Measurements from ENCODE around the gene EGFLAM.
"Not testable (repeated sequence)": the region's sequence is repeated elsewhere in the genome, so short reads cannot be mapped to it uniquely, and the experiment has no call there.

Gene EGFLAM

DNA sequence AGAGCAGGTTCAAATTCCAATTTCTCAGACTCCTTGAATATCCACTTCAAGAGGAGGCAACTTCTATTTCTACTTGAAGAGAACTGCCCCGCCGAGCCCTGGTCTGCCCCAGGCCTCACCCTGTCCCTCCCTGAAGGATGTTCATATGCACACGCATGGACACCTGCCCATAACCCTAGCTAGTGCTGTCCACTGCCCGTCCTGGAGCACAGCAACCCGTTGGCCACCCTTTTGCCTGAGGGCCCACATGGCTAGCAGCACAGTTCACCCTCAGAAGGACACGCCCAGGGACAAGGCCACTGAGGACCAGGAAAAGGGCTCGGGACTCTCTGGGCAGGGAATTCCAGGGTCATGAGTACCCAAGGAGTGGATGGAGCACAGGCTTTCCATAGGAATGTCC, 63.6 kb downstream of the EGFLAM start:
- Histone ChIP-seq H3K9me3 (ENCODE audit: low read depth, low read length) (no peaks in the 10 kb centered on the region), H3K9ac (ENCODE audit: insufficient read length) (no peak overlapping the region), H3K4me3 (no peak overlapping the region), H3K36me3 (ENCODE audit: insufficient read depth, low read length) (no peaks in the 10 kb centered on the region), H3K27ac (no peak overlapping the region)
- TF ChIP-seq FOXP2 (optimal IDR thresholded peaks at IDR 0.05; ENCODE audit: control extremely low read depth, extremely low read length, insufficient read depth) (no peak), POLR2AphosphoS5 (IDR thresholded peaks at IDR 0.05; ENCODE audit: borderline replicate concordance, low read depth, low read length) (no peak), EZH2 (IDR thresholded peaks at IDR 0.05) (no peak)
- DNase-seq (ENCODE audit: low read depth, low spot score) = no peak

DNA sequence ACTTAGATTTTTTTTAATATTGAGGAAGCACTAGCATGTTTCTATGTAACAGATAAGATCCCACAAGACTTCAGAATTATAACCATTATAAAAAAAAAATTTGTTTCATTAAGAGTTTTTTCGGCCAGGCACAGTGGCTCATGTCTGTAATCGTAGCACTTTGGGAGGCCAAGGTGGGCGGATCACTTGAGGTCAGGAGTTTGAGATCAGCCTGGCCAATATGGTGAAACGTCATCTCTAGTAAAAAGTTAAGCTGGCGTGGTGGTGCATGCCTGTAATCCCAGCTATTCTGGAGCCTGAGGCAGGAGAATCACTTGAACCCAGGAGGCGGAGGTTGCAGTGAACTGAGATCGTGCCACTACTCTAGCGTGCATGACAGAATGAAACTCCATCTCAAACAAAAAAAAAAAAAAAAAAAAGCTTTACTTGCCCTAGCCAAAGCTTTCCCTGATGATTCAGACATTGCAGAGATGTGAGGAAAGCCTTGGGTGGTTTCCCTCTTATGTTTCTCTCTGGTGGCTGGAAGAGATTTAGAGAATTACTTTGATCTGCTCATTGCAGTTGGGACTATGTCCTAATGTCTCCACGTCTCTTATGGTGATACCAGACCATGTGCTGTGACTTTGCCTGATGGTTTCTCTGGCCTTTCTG, 65.4 kb downstream of the EGFLAM start:
- H3K9me3 ChIP-seq (ENCODE audit: low read depth, low read length) = no peaks in the 10 kb centered on the region
- TF ChIP-seq EZH2 (IDR thresholded peaks at IDR 0.05) (no peak), FOXP2 (optimal IDR thresholded peaks at IDR 0.05; ENCODE audit: control extremely low read depth, extremely low read length, insufficient read depth) (no peak), POLR2AphosphoS5 (IDR thresholded peaks at IDR 0.05; ENCODE audit: borderline replicate concordance, low read depth, low read length) (no peak)
- no peak overlapping the region for H3K4me3 ChIP-seq
- H3K9ac ChIP-seq (ENCODE audit: insufficient read length) = no peak overlapping the region
- no peaks in the 10 kb centered on the region for H3K36me3 ChIP-seq (ENCODE audit: insufficient read depth, low read length)
- no peak overlapping the region for H3K27ac ChIP-seq
- DNase-seq (ENCODE audit: low read depth, low spot score) = no peak

DNA sequence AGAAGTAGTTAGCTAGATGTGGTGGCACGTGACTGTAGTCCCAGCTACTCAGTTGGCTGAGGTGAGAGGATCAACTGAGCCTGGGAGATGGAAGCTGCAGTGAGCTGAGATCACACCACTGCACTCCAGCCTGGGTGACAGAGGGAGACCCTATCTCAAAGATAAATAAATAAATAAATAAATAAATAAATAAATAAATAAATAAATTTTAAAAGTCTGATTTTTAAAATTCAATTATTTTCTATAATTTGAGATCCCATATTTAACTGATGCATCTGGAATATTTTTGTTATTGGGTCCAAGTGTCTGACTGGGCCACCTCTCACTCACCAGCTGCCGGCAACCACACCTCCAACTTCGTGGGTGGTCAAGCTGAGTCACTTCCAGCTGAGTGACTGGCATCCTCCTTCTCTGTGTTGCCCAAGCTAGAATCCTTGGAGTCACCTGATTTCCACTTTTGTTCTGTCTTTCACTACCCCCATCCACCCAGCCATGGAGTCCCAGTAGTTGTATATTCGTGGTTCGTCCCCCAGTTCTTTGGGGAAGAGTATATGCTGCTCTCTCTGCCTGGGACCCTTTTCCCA, 70.9 kb downstream of the EGFLAM start:
- Histone ChIP-seq H3K27ac (no peak overlapping the region), H3K36me3 (ENCODE audit: insufficient read depth, low read length) (no peaks in the 10 kb centered on the region), H3K9ac (ENCODE audit: insufficient read length) (no peak overlapping the region), H3K4me3 (no peak overlapping the region), H3K9me3 (ENCODE audit: low read depth, low read length) (no peaks in the 10 kb centered on the region)
- no peak for DNase-seq (ENCODE audit: low read depth, low spot score)
- TF ChIP-seq FOXP2 (optimal IDR thresholded peaks at IDR 0.05; ENCODE audit: control extremely low read depth, extremely low read length, insufficient read depth) = no peak
- no peak for TF ChIP-seq EZH2 (IDR thresholded peaks at IDR 0.05)
- TF ChIP-seq POLR2AphosphoS5 (IDR thresholded peaks at IDR 0.05; ENCODE audit: borderline replicate concordance, low read depth, low read length) = no peak

DNA sequence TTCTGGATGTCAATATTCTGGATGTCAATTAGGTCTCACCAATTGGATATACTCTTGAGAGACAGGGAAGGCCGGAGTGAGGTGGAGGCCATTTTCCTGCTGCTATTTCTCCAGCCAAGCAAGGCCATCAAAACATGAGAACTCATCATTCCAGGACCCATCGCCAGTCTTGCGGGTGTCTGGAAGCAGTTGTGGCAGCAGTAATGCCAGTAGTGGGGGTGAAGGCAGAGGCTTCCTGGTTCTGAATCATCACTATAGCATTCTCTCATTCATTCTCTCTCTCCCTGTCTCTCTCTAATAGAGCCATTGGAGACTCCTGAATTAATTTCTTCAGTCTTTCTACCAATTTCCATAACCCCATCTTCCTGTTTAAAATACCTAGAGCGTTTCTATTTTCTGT, 71.8 kb downstream of the EGFLAM start:
- H3K4me3 ChIP-seq = no peak overlapping the region
- H3K36me3 ChIP-seq (ENCODE audit: insufficient read depth, low read length) = no peaks in the 10 kb centered on the region
- no peak overlapping the region for H3K9ac ChIP-seq (ENCODE audit: insufficient read length)
- no peak overlapping the region for H3K27ac ChIP-seq
- H3K9me3 ChIP-seq (ENCODE audit: low read depth, low read length) = no peaks in the 10 kb centered on the region
- TF ChIP-seq FOXP2 (optimal IDR thresholded peaks at IDR 0.05; ENCODE audit: control extremely low read depth, extremely low read length, insufficient read depth) (no peak), EZH2 (IDR thresholded peaks at IDR 0.05) (no peak), POLR2AphosphoS5 (IDR thresholded peaks at IDR 0.05; ENCODE audit: borderline replicate concordance, low read depth, low read length) (no peak)
- no peak for DNase-seq (ENCODE audit: low read depth, low spot score)

DNA sequence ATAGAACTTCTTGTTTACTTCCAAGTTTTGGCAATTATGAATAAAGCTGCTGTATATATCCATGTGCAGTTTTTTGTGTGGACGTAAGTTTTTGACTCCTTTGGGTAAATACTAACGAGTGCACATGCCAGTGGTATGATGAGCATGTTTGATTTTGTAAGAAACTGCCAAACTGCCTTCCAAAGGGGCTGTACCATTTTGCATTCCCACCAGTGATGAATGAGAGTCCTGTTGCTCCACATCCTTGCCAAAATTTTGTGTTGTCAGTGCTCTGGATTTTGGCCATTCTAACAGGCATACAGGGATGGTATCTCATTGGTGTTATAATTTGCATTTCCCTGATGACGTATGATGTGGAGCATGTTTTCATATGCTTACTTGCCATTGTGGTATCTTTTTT, 73.5 kb downstream of the EGFLAM start:
- H3K4me3 ChIP-seq = no peak overlapping the region
- H3K27ac ChIP-seq = no peak overlapping the region
- no peaks in the 10 kb centered on the region for H3K36me3 ChIP-seq (ENCODE audit: insufficient read depth, low read length)
- H3K9me3 ChIP-seq (ENCODE audit: low read depth, low read length) = no peaks in the 10 kb centered on the region
- TF ChIP-seq FOXP2 (optimal IDR thresholded peaks at IDR 0.05; ENCODE audit: control extremely low read depth, extremely low read length, insufficient read depth) (no peak), POLR2AphosphoS5 (IDR thresholded peaks at IDR 0.05; ENCODE audit: borderline replicate concordance, low read depth, low read length) (no peak), EZH2 (IDR thresholded peaks at IDR 0.05) (no peak)
- no peak overlapping the region for H3K9ac ChIP-seq (ENCODE audit: insufficient read length)
- no peak for DNase-seq (ENCODE audit: low read depth, low spot score)

DNA sequence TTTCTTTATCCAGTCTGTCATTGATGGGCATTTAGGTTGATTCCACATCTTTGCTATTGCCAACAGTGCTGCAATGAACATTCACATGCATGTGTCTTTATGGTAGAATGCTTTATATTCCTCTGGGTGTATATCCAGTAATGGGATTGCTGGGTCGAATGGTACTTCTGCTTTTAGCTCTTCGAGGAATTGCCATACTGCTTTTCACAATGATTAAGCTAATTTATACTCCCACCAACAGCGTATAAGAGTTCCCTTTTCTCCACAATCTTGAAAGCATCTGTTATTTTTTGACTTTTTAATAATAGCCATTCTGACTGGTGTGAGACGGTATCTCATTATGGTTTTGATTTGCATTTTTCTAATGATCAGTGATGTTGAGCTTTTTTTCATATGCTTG, 74.8 kb downstream of the EGFLAM start:
- H3K9ac ChIP-seq (ENCODE audit: insufficient read length); H3K4me3 ChIP-seq; H3K9me3 ChIP-seq (ENCODE audit: low read depth, low read length); DNase-seq (ENCODE audit: low read depth, low spot score); H3K27ac ChIP-seq; H3K36me3 ChIP-seq (ENCODE audit: insufficient read depth, low read length): not testable (repeated sequence)

DNA sequence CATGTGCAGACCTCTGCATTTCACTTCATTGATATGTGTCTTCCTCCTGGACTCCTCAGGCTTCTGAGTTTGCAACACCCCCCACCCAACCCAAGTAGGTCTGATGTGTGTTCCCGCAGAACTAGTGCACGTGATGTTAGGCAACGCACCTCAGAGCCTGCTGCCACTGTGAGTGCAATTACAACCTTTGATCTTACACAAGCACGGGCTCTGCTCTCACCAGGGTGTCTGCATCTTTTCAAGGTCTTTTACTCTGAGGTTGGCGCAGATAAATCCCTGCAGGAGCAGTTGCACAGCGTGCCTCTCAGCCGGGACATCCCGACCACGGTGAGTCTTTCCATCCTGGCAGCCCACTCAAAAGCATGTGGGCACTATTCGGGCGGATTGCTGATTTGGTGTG, 80.1 kb downstream of the EGFLAM start:
- no peak for DNase-seq (ENCODE audit: low read depth, low spot score)
- H3K4me3 ChIP-seq = no peak overlapping the region
- no peak for TF ChIP-seq FOXP2 (optimal IDR thresholded peaks at IDR 0.05; ENCODE audit: control extremely low read depth, extremely low read length, insufficient read depth)
- TF ChIP-seq EZH2 (IDR thresholded peaks at IDR 0.05) = no peak
- TF ChIP-seq POLR2AphosphoS5 (IDR thresholded peaks at IDR 0.05; ENCODE audit: borderline replicate concordance, low read depth, low read length) = no peak
- H3K9ac ChIP-seq (ENCODE audit: insufficient read length) = no peak overlapping the region
- H3K9me3 ChIP-seq (ENCODE audit: low read depth, low read length) = no peaks in the 10 kb centered on the region
- no peak overlapping the region for H3K27ac ChIP-seq
- H3K36me3 ChIP-seq (ENCODE audit: insufficient read depth, low read length) = no peaks in the 10 kb centered on the region

DNA sequence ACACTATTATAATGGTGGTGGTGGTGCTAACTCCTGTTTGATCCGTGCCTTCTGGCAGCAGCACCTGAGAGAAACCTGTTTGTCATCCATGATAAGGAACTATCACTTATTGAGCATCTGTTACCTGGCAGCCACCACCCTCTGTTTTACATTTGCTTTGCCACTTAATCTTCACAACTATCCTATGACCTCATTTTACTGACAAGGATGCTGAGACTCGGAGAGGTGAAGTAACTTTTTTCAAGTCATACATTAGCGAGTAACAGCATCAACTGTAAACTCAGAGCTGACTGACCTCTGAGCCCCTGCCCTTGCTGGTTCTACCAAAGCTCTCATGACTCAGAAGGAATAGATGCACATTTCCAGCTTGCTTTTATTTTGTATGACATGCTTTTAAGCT, 81.1 kb downstream of the EGFLAM start:
- H3K4me3 ChIP-seq = no peak overlapping the region
- H3K36me3 ChIP-seq (ENCODE audit: insufficient read depth, low read length) = no peaks in the 10 kb centered on the region
- H3K9me3 ChIP-seq (ENCODE audit: low read depth, low read length) = no peaks in the 10 kb centered on the region
- no peak overlapping the region for H3K9ac ChIP-seq (ENCODE audit: insufficient read length)
- no peak for TF ChIP-seq EZH2 (IDR thresholded peaks at IDR 0.05)
- no peak for TF ChIP-seq FOXP2 (optimal IDR thresholded peaks at IDR 0.05; ENCODE audit: control extremely low read depth, extremely low read length, insufficient read depth)
- TF ChIP-seq POLR2AphosphoS5 (IDR thresholded peaks at IDR 0.05; ENCODE audit: borderline replicate concordance, low read depth, low read length) = no peak
- DNase-seq (ENCODE audit: low read depth, low spot score) = no peak
- no peak overlapping the region for H3K27ac ChIP-seq

DNA sequence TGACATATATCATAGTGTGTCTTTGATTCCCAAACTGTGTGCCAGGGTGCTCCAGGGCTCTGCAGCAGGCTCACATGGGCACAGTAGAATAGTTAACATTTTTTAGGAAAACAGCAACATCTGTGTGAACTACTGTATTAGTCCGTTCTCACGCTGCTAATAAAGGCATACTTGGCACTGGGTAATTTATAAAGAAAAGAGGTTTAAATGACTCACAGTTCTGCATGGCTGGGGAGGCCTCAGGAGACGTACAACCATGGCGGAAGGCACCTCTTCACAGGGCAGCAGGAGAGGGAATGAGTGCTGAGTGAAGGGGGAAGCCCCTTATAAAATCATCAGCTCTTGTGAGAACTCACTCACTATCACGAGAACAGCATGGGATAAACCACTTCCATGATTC, 82.7 kb downstream of the EGFLAM start:
- Histone ChIP-seq H3K9ac (ENCODE audit: insufficient read length) (no peak overlapping the region), H3K27ac (no peak overlapping the region), H3K4me3 (no peak overlapping the region), H3K36me3 (ENCODE audit: insufficient read depth, low read length) (no peaks in the 10 kb centered on the region), H3K9me3 (ENCODE audit: low read depth, low read length) (no peaks in the 10 kb centered on the region)
- no peak for DNase-seq (ENCODE audit: low read depth, low spot score)
- TF ChIP-seq FOXP2 (optimal IDR thresholded peaks at IDR 0.05; ENCODE audit: control extremely low read depth, extremely low read length, insufficient read depth) (no peak), POLR2AphosphoS5 (IDR thresholded peaks at IDR 0.05; ENCODE audit: borderline replicate concordance, low read depth, low read length) (no peak), EZH2 (IDR thresholded peaks at IDR 0.05) (no peak)

All from SK-N-MC (cell line).